Panc1 (cell line): Measurements from ENCODE around the gene KRT72. TPM values are rescaled to one million over a fixed set of nuclear protein-coding genes. Genes with fewer than 3 reads are reported as not detected.

Experiments
- ATAC-seq: fragments of 200-7000 bp; cut with Tn5 transposase; 2 replicates; pipeline ENCODE4 v1.9.1; 2020; ENCODE audit warnings: mild to moderate bottlenecking, moderate library complexity
- BruUV-seq: library from RNA; stranded (reverse); fragments of 400-500 nt; replicated peaks from 2 replicates; lab custom pipeline; 2021; lab: Mats Ljungman, UMichigan
- CTCF ChIA-PET: fragments of 300-600 bp; sonication (Branson Sonifier 250); formaldehyde crosslinking; loops from one replicate; lab custom pipeline; 2022; ENCODE audit warnings: antibody characterized with exemption; lab: Charles Lee
- POLR2A ChIA-PET: fragments of 300-600 bp; sonication (Branson Sonifier 250); formaldehyde crosslinking; loops from one replicate; lab custom pipeline; 2022; ENCODE audit warnings: antibody characterized with exemption; lab: Charles Lee
- DNase-seq: peaks from one replicate; pipeline ENCODE4 v3.0.0-alpha.2; 2010; ENCODE audit warnings: low read depth, low spot score
- H3K27ac ChIP-seq: 2 replicates; pipeline ENCODE4 v1.5.1; 2011; ENCODE audit warnings: mild to moderate bottlenecking, low read length, inconsistent platforms
- H3K27me3 ChIP-seq: fragments of 200-500 bp; sonication (Bioruptor generic); 2 replicates; pipeline ENCODE4 v1.6.0; 2014; ENCODE audit warnings: low read length, inconsistent platforms; ENCODE audit not compliant: control insufficient read depth, insufficient read depth
- H3K36me3 ChIP-seq: fragments of 200-500 bp; sonication (Bioruptor generic); 2 replicates; pipeline ENCODE4 v1.5.1; 2014; ENCODE audit warnings: inconsistent platforms, mild to moderate bottlenecking, low read length, moderate library complexity; ENCODE audit not compliant: control insufficient read depth, insufficient read depth
- H3K4me1 ChIP-seq: 2 replicates; pipeline ENCODE4 v1.5.1; 2011; ENCODE audit warnings: inconsistent platforms, mild to moderate bottlenecking, low read length, moderate library complexity; ENCODE audit not compliant: control insufficient read depth, insufficient read depth
- H3K4me3 ChIP-seq, 2 experiments: 2 replicates each; pipeline ENCODE4 v1.5.1; 2011 to 2012; ENCODE audit warnings: low read depth in 2 of 2, low read length in 2 of 2, mild to moderate bottlenecking in 2 of 2, inconsistent platforms in 1 of 2, moderate library complexity in 1 of 2
- H3K9me3 ChIP-seq: fragments of 200-500 bp; sonication (Bioruptor generic); 2 replicates; pipeline ENCODE4 v1.5.1; 2014; ENCODE audit warnings: low read depth, mild to moderate bottlenecking, inconsistent platforms, low read length, moderate library complexity; ENCODE audit not compliant: control insufficient read depth, insufficient read depth
- CTCF ChIP-seq: fragments of 450-650 bp; IDR thresholded peaks from 2 replicates; pipeline ENCODE4 v1.5.1; 2017; ENCODE audit warnings: mild to moderate bottlenecking
- POLR2AphosphoS5 ChIP-seq: IDR thresholded peaks from 2 replicates; pipeline ENCODE4 v1.6.1; 2012; ENCODE audit warnings: mild to moderate bottlenecking, low read depth, low read length, moderate library complexity
- REST ChIP-seq, 2 experiments: IDR thresholded peaks; 2 replicates each; pipeline ENCODE4 v1.6.1; 2011 to 2012; ENCODE audit warnings: low read depth in 2 of 2, control low read depth in 1 of 2, low read length in 1 of 2, mild to moderate bottlenecking in 1 of 2, moderate library complexity in 1 of 2; ENCODE audit not compliant: insufficient read depth in 1 of 2
- SIN3A ChIP-seq: IDR thresholded peaks from 2 replicates; pipeline ENCODE4 v1.6.1; 2012; ENCODE audit warnings: low read depth, mild to moderate bottlenecking, low read length, moderate library complexity, borderline replicate concordance; ENCODE audit not compliant: insufficient read depth
- TCF7L2 ChIP-seq: IDR thresholded peaks from 2 replicates; pipeline ENCODE4 v1.6.1; 2011; ENCODE audit warnings: mild to moderate bottlenecking, low read depth, low read length, inconsistent platforms
- in situ Hi-C: cut with HindIII; loops from 2 replicates; pipeline ENCODE4 v1.10.0; 2016; ENCODE audit warnings: low sequenced_read_pairs, low pct_unique_long_range_greater_than_20kb
- intact Hi-C: fragments of 100-400 bp; cut with micrococcal nuclease; formaldehyde crosslinking; loops from one replicate; pipeline ENCODE4 v1.10.0; 2022; ENCODE audit not compliant: unreplicated experiment
- total RNA-seq: library from RNA; stranded (reverse); gene quantifications from one replicate; pipeline ENCODE4 v1.2.1, GENCODE V29; 2021; ENCODE audit not compliant: unreplicated experiment

The KRT72 gene
- total RNA-seq, 1 experiment from 2014 or later = not detected

GRCh38 chr12:52636189-52636588, 34.9 kb upstream of the KRT72 start:
- CTCF ChIA-PET = interaction anchor here (0.7 kb wide), 1 partner anchor 28 kb away, joined by 11 read pairs; no protein-coding TSS in a partner anchor
- DNase-seq = no peak
- Histone ChIP-seq H3K36me3 (no peaks in the 10 kb centered on the region; the same call in 1 of the 2 replicates), H3K27ac (no peak overlapping the region), H3K4me3 (no peak overlapping the region), H3K27me3 (peaks cover 12% of the 10 kb centered on the region), H3K9me3 (no peaks in the 10 kb centered on the region), H3K4me1 (no peaks in the 10 kb centered on the region)
- no peak for TF ChIP-seq TCF7L2
- no peak for TF ChIP-seq SIN3A
- no peak for TF ChIP-seq REST (IDR thresholded peaks at IDR 0.05; ENCODE audit: insufficient read depth in 1 of 2, low read depth in 2 of 2, low read length in 1 of 2)
- TF ChIP-seq POLR2AphosphoS5 = no peak
- no peak for TF ChIP-seq CTCF
- in situ Hi-C loops = no loop called here
- no TSS peak for BruUV-seq
- no peak for ATAC-seq
- POLR2A ChIA-PET = interaction anchor here (0.7 kb wide), 1 partner anchor 151 kb away, joined by 24 read pairs; no protein-coding TSS in a partner anchor
- intact Hi-C loops = no loop called here

GRCh38 chr12:52634266-52635056, 33.2 kb upstream of the KRT72 start:
- in situ Hi-C loops (no loop called here), intact Hi-C loops (no loop called here)
- ChIA-PET CTCF (no interaction called here), POLR2A (no interaction called here)
- BruUV-seq = no TSS peak
- no peaks in the 10 kb centered on the region for H3K4me1 ChIP-seq
- ATAC-seq (no peak), DNase-seq (no peak)
- H3K36me3 ChIP-seq = no peaks in the 10 kb centered on the region
- peaks cover under 1% of the 10 kb centered on the region for H3K27me3 ChIP-seq
- TF ChIP-seq CTCF = no peak
- no peak for TF ChIP-seq REST (IDR thresholded peaks at IDR 0.05; ENCODE audit: insufficient read depth in 1 of 2, low read depth in 2 of 2, low read length in 1 of 2)
- no peak for TF ChIP-seq POLR2AphosphoS5
- TF ChIP-seq SIN3A = no peak
- TF ChIP-seq TCF7L2 = no peak
- H3K4me3 ChIP-seq = no peak overlapping the region
- no peaks in the 10 kb centered on the region for H3K9me3 ChIP-seq
- no peak overlapping the region for H3K27ac ChIP-seq
